HG03066 (cell line): ENCODE data around the gene EPS8L2.
"Not testable (repeated sequence)": the region's sequence is repeated elsewhere in the genome, so short reads cannot be mapped to it uniquely, and the experiment has no call there.

Source experiments
- ATAC-seq: cut with Tn5 transposase; IDR thresholded peaks from one replicate; pipeline ENCODE4 v1.9.1; 2021; ENCODE audit warnings: low read depth; ENCODE audit not compliant: unreplicated experiment

Gene EPS8L2

DNA sequence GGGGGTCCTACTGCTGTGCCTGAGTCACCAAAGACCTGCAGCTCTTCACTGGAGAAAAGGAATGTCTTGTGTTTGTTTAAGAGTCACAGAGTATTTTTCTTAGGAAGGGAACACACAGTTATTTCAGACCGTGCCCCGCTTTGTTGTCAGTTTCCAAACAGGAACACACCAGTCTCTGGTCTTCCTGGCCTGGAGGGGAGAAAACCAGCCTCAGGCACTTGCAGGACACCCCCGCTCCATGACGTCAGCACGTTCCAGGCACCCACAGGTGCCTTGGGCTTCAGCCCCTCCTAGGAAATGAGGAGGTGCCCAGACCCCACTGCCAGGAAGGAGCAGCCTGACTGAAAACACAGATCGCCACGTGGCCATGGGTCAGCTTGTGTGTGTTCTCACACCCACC lies 16.4 kb upstream of the EPS8L2 start:
- ATAC-seq, result no peak

DNA sequence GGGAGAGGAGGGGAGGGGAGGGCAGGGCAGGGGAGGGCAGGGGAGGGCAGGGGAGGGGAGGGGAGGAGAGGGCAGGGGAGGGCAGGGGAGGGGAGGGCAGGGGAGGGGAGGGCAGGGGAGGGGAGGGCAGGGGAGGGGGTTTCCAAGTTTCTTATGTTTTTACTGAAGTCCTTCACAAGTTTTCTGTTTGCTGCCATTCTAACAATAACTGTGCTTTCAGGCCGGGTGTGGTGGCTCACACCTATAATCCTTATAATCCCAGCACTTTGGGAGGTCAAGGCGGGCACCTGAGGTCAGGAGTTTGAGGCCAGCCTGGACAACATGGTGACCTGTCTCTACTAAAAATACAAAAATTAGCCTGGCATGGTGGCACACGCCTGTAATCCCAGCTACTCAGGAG lies 15.8 kb upstream of the EPS8L2 start:
- ATAC-seq, result not testable (repeated sequence)

DNA sequence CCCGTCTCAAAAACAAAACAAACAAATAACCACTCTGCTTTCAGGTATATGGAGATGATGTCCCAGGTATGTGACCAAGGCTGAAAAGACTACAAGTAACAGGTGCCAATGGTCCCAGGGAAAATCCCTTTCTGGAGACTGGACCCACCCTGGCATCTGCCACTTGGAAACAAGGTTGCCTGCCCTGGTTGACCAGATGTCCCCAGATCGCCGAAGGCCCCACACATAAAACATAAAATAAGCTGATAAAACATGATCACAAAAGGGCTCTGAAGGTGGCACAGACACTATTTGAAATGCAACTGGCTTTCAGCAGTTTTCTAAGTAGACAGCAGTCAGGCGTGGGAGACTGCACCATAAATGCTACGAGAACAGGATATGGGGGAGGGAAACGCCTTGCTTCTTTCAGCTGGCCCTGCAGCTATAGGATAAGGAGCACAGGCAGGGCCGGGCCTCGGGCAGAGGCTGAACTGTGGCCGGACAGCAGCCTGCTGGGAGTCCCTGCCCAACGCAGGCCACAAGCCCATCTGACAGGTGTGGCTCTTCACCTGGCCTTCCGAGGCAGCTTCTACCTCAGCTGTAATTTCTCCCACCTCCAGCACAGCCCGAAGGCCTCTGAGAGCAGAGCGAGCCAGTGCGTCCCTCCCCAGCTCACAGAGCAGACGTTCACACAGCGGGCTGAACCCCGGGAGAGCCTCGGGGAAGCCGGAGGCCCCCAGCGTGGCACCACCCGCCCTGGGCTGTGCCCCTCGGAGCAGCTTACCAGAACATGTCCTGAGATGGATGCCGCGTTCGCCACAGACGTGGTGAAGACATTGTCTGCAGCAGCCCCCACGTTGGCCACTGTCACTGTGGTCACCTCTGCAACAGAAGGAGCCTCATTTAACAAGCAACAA lies 15.0 kb upstream of the EPS8L2 start:
- ATAC-seq, result no peak

DNA sequence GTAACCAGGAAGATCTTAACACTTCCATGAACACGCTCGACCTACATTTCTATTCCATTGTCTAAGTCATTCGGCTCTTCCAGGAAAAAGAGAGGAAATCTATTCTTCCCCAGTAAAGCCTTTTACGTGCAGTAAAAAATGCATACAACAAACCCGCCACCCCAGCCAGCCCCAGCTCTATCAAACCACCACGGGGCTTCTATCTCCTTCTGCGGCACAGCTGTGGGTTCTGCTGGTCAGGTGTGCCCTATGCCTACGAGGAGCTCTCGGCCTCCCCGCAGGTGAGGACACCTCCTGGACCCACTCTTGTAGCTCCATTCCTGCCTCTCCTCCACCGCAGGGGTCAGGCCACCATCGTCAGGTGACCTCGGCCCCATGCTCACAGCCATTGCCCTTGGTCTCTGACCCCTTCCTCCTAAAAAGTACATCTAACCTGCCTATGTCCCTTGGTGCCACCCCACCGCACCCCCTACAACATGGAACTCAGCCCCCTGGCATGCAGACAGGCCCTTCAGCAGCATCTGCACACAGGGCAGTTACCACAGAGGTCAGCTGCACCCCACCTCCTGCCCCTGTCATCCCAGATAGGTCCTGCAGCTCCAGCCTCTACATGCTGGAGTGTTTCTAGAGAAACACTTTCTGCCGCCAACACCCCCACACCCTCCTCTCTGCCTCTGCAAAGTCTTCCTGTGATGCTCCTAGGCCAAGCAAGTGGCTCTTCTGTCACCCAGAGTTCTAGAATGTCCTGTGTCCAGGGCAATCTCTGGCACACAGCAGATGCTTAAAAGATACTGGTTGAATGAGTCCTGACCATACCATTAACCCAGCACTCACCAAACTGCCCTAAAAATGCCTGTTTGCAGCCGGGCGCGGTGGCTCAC lies 14.1 kb upstream of the EPS8L2 start:
- ATAC-seq, result no peak

DNA sequence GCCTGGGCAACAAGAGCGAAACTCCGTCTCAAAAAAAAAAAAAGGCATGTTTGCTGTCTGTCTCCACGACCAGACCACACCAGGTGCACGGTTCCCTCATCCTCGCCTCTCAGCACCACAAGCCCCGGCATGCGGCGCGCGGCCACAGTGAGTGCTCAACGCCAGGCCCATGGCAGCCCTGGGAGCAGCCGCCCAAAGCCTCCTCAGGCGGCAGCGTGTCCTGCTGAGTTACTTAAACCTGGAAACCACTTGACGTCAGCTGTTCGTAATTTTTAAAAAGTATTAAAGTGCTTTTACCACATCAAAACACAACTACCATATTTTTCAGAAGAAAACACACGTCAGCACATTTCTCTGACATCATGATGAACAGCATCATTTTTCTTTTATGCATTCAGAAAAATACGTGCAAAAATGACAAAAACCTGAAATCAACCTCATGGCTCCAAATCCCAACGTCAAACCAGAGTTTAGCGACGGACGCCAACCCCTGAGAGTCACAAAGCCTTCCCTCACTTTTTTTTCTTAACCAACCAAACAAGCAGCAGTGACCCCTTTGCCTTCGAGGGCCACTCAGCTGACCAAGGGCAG lies 13.1 kb upstream of the EPS8L2 start:
- no peak for ATAC-seq

DNA sequence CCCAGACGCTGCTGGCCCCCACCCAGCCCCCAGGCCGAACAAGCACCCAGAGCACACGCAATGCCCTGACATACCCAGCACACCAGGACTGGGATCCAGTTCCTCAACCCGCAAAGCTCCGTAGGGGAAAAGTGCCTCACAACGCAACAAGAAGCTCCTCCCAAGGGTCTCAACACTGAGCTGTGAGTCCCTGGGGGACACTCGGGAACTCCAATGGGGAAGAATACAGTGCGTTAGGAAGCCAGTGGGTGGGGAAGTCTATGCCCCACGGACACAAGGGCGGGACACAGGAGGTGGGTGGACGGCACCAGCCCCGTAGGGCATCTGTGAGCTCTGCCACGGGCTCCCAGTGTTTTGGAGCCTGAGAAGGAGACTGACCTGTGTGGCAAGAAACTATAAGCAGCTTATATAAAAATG lies 12.6 kb upstream of the EPS8L2 start:
- no peak for ATAC-seq

DNA sequence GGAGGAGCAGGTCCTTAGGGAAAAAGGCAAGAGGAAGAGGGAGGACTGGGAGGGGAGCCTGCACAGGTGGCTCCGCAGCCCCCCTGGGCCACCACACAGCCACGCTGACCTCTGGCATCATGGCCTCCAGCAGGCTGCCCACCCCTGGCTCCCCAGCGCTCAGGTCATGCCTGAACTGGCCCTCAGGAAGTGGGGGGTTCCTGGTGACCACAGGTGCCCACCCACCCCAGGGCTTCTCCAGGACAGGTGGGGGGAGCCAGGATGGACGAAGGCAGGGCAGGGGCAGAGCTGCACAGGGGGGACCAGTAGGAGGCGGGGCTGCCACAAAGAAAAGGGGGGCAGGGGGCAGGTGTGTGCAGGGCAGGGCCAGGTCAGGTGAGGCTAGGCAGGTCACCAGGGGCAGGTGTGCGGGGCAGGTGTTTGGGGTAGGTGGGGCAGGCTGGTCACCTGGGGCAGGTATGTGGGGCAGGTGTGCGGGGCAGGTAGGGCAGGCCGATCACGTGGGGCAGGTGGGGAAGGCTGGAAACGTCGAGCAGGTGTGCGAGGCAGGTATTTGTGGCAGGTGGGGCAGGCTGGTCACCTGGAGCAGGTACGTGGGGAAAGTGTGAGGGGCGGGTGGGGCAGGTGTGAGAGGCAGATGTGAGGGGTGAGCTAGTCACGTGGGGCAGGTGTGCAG lies 12.0 kb upstream of the EPS8L2 start:
- ATAC-seq, result no peak

DNA sequence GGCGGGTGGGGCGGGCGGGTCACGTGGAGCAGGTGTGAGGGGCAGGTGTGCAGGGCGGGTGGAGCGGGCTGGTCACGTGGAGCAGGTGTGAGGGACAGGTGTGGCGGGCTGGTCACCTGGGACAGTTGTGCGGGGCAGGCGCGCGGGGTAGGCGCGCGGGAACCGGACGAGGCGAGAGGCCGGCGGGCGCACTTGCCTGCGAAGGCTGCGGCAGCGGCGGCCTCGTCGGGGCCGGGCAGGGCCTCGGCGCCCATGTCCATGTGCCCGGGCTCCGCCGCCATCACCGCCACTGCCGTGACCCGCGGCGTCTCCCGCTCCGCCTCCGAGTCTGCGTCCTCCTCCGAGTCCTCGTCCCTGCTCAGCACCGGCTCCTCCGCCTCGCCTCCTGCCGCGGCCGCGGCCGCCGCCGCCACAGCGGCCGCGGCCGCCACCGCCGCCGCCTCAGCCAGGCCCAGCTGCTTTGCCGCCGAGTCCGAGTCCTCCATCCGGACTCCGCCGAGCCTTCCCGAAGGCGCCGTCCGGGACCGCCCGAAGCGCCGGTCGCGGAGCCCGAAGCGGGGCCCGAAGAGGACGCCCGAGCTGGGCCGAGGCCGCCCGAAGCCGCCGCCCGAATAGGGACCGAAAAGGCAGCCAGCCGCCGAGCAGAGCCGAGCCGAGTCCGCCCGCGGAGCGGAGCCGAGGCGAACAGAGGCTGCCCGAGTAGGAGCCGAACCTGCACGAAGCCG lies 11.3 kb upstream of the EPS8L2 start, which contains the start of gene DEAF1:
Gene DEAF1, minus strand, starts transcription at position 660 of the 725 bp plus-strand sequence. Its CDS starts 175 bp downstream, at position 485.
- ATAC-seq, result peak; percentile 69

DNA sequence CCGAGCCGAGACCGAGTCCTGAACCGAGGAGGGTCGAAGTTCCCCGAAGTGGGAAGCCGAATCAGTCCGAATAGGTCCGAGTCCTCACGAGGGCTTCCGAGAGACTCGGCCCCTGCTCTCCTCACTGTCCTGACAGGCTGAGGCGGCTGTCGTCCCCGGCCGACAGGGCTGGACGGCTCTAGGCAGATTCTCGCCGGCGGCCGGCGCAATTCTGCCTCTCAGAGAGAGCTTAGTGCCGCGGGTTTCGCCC lies 10.8 kb upstream of the EPS8L2 start:
- ATAC-seq, result no peak

DNA sequence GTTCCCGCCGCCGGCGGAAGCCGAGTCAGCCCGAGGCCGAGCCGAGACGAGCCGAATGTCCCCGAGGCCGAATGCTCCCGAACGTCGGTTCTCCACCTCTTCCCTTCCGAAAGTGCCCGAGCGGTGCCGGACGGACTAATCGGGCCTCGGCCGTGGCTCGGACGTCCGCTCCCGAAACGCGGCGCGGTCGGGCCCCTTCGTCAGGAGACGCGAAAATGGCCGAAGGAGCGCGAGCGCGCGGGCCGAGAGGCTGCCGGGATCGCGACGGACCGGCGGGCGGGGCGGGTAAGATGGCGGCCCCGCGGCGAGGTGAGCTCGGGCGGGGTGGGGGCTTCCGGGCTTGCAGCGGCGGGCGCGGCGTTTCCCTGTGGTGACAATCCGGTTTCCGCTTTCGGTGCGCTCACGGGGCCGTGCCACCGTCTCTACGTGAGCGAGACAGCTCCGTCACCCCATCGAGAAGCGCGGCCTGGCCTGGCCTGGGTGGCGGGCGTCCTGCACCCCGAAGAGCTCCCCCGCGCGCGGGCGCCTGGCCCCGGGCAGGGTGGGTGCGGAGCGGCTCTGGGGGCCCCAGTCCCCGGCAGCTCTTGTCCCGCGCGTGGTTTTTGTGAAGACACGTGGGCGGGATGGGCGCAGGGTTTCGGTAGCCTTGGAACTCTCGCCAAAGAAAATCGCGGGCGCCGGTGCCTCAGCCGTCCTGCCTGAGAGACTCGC lies 10.3 kb upstream of the EPS8L2 start, which contains the start of gene TMEM80:
Gene TMEM80, plus strand, starts transcription at position 279 of the 711 bp plus-strand sequence. Its CDS starts 12 bp downstream, at position 291.
- ATAC-seq, result peak; percentile 61

DNA sequence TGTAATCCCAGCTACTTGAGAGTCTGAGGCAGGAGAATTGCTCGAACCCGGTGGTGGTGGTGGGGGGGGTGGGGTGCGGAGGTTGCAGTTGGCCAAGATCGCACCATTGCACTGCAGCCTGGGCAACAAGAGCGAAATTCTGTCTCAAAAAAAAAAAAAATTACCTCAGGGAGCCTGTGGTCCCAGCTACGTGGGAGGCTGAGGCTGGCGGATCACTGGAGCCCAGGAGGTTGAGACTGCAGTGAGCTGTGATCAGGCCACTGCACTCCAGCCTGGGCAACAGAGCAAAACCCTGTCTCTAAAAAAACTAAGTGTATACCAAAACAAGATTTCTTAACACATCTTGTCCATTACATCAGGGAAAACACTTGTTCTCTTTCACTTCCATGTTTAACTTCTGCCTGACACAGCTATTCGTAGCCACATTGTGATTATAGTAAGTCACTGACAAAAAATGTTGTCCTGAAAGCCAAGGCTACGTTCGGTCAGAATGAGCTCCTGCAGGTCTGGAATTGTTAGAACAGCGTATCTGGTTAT lies 9.0 kb upstream of the EPS8L2 start:
- ATAC-seq, result no peak

DNA sequence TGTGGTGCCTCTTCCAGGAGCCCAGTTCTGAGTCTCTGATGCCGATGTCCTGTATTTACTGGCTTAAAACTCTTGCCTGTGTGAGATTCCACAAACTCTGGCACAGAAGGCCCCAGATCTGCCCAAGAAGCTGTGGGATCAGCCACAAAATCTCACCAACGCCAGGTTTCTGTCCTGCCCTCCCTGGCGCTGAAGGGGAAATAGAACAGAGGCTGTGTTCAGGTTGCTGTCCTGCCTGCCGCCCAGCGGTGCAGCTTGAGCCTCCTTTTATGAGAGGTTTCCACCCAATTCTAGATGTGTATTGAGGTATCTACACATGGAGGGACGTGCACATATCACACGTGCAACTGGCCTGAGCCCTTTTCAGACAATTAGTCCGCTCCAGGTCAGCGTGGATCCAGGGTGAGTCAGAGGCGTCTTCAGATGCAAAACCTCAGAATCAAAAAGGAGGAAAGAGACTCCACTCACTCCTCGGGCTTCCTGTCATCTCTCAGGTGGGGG lies 8.2 kb upstream of the EPS8L2 start:
- no peak for ATAC-seq

DNA sequence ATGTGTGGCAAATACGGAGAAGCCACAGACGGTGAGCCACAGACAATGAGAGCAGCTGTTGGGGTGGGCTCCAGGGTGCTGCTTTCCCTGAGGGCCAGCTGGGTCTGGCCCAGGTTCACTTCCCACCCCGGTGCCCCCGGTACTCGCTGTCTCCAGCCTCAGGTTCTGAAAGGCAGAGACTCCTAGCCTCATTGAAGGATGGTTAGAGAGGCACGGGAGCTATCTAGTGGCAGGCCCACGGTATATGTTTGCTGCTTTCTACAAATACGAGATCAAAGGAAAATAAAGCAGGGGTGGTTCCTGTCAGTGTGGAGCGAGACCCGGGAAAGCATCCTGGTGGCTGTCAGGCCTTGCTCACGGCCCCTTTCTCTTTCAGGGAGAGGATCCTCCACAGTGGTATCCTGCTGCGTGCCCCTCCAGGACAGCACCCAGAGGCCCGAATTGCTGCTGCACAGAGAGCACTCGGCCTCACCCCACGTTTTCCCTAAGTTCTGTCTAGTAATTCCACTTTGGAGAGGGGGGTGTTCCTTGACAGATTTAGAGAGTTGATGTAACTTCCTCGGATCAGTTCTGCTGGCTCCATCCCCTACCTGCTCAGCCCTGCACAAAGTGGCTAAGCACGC lies 7.4 kb upstream of the EPS8L2 start:
- no peak for ATAC-seq

DNA sequence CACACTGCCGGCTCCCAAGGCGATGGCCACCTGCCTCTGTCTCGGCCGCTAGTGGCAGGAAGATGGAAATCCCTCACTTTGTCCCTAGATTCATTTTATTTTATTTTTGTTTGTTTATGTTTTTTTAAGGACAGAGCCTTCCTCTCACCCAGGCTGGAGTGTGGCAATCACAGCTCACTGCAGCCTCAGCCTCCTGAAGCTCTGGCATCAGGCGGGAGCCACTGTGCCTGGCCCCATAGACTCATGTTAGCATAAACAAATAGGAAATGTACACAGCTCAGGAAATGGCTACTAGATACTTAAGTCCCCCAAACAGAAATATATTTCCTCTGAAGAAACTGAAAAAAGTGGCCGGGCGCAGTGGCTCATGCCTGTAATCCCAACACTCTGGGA lies 6.9 kb upstream of the EPS8L2 start:
- ATAC-seq, result no peak

DNA sequence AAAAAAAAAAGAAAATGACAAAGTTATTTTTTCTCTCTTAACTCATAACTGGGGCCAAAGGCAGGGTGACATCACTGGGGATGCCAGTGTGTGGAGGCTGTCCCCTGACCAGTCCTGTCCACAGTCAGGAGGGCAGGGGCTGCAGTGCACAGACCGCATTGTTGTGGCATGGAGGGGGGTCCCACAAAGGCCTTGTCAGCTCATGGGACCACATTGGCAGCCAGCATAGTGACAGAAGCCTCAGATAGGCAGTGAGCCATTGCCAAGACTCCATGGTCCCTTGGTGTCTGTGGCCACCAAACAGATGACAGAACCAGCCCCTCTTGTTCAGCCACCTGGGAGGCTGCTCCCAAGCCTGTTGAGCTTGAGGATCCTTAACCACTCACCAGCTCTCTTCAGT lies 6.3 kb upstream of the EPS8L2 start:
- ATAC-seq, result no peak

DNA sequence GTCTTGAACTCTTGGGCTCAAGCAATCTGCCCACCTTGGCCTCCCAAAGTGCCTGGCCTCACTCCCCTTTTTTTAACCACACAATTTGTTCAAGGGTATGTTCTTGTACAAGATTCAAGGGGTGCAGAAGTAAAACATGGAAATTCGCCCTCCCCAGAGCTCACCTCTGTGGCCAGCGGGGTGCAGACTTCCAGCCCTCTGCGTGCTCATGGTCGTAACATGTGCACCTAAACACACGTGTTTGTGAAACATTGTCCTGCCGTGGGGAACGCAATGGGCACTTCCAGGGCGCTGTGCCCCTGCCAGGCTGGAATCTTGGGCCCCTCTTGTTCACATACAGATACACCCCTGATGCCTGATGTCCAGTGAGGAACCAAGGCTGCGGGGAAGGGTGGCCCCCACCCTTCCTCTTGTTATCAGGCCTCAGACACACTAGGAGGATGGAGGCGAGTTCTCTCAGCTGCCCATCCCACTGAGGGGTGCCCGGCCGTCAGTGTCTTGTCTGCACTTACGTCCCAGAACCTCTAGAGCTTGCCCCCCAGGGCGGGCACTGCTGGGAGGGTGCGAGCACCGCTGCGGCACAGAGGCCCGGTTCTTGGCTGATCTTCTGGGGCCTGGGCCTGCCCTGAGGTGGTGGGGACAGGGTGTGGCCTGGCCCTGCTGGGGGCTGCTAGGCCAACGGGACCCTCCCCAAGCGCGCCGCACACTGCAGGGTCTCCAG lies 4.1 kb upstream of the EPS8L2 start:
- ATAC-seq, result no peak

DNA sequence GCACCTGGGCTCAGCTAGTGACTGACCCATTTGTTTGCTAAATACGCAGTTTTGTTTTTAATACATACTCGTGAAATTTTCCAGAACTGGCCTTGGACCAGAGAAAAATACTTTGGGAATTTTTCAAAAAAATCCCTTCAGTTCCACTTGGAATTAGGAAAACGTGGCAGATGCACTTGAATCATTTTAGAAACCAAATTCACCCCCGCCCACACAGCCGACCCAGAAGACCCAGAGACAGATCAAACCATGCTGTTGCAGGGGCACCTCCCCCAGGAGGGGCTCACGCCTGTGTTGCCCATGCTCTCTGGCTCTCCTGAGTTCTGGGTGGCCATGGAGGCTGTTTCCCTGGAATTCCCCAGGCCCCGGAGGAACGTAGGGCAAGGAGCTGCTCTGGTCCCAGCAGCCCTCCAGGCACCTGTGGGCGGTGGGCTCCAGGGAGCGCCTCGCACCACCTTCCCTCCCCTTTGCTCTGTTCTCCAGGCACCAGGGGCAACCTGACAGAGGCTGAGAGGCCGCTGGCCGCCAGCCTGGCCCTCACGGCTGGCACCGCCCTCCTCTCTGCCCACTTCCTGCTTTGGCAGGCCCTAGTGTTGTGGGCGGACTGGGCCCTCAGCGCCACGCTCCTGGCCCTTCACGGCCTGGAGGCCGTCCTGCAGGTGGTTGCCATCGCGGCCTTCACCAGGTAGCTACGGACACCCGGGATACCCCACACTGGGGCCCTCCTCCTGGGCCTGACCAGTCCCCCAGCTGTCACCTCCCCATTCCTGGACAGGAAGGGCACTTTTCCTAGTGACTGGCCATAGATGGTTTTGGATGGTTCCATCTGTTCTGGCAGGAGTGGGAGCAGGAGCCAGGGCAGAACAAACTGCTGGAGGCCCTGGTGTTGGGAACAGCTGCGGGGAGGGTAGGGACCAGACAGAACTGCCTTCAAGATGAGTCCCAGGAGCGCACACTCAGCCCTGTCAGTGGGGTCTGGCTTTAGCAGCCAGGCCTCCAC lies 3.3 kb upstream of the EPS8L2 start:
- ATAC-seq, result no peak
